ENCODE results near the gene DCUN1D2.
"Not testable (repeated sequence)": the region's sequence is repeated elsewhere in the genome, so short reads cannot be mapped to it uniquely, and the experiment has no call there.

Gene DCUN1D2

DNA sequence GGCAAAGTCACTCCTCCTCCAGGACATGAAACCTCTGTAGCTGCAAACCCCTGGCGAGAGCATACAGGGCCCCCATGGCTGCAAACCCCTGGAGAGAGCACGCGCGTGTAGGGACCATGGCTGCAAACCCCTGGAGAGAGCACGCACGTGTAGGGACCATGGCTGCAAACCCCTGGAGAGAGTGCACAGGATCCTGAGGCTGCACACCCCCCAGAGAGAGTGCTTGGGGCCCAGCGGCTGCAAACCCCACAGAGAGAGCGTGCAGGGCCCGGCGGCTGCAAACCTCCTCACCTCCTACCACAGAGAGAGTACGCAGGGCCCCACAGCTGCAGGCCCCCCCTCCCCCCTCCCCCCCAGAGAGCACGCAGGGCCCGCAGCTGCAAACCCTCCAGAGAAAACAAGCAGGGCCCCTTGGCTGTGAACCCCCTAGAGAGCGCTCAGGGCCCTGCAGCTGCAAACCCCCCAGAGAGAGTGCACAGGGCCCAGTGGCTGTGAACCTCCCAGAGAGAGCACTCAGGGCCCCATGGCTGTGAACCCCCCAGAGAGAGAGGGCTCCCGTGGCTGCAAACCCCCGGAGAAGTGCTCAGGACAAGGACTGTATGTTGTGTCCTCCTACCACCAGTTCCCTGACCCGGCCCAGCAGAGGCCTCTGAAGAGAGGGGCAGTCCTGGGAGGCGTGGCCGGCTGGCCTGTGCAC lies 44.6 kb downstream of the DCUN1D2 start:
- DNase-seq (ENCODE audit: low read depth, low spot score): no peak

DNA sequence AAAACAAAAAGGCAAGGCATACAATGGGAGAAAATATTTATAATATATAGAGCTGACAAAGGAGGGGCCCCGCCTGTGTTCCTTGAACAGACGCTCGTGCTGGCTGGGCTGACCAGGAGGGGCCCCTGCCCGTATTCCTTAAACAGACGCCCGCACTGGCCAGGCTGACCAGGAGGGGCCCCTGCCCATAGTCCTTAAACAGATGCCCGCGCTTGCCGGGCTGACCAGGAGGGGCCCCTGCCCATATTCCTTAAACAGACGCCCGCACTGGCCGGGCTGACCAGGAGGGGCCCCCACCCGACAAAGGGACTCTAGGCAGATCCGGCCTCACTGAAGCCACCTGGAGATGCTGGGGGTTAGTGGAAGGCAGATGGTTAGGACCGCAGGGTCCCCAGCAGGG lies 46.5 kb downstream of the DCUN1D2 start:
- no peak for DNase-seq (ENCODE audit: low read depth, low spot score)

DNA sequence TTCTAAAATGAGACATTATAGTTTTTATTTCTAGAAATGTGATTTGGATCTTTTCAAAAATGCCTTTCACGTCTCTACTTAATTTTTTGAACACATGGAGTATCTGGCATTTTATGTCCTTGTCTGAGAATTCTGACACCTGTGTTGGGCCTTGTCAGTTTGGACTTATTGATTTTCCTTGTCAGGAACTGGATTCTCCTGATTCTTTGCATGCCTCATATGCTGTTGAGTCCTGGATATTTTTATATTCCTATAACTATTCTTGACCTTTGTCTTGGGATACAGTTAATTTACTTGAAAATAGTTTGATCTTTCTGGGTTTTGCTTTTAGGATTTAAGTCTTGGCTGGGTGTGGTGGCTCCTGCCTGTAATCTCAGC lies 47.5 kb downstream of the DCUN1D2 start:
- DNase-seq (ENCODE audit: low read depth, low spot score): no peak

DNA sequence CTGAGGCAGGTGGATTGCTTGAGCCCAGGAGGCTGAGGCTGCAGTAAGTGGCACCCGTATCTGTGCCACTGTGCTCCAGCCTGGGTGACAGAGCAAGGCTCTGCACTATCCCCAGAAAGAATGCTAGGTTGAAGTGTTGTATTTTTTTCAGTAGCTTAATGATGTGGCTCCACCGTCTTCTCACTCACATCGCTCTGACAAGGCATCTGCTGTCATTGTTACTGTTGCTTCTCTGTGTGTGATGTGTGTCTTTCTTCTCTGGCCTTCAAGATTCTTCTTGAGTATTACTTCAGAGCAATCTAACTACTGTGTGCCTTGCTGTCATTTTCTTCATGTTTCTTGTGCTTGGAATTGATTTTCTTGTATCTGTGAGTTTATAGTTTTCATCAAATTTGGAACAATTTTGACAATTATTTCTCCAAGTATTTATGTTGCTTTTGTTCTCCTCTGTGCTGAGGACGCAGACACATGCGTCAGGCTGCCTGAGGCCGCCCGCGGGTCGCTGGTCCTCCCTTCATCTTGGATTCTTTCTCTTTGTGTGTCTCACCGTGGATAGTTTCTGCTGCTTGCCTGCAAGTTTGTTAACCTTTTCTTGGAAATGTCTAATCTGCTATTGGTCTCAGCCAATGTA lies 48.0 kb downstream of the DCUN1D2 start:
- DNase-seq (ENCODE audit: low read depth, low spot score): no peak

DNA sequence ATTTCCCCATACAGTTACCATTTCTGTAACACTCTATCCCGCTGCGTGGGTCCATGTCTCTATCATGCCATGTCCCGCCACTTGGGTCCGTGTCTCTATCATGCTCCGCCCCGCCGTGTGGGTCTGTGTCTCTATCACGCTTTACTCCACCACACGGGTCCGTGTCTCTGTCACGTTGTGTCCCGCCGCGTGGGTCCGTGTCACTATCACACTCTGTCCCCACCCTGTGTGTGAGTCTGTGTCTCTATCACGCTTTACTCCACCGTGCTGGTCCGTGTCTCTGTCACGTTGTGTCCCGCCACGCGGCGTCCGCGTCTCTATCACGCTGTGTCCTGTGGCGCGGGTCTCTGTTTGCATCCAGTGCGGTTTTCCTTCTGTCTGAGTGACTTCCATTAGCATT lies 48.9 kb downstream of the DCUN1D2 start:
- no peak for DNase-seq (ENCODE audit: low read depth, low spot score)

DNA sequence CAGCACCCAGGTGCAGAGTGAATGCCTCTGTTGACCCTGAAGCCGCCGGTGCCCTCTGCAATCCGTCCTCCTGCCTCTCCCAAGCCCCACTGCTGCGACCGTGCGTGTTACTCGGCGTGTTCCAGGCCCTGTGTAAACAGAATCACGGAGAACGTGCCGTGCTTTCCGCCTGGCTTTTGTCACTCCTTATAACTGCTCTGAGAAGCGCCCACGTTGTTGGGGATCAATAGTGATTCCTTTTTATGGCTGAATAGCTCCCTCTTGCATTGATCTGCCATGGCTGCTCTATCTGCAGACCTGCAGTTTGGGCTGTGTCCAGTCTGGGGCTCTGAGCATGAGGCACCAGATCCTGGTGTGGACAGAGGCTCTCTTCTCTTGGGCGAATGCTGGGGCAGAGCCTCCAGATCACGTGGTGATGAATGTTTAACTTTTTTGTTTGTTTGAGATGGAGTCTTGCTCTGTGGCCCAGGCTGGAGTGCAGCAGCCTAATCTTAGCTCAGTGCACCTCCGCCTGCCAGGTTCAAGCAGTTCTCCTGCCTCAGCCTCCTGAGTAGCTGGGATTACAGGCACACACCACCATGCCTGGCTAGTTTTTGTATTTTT lies 53.0 kb downstream of the DCUN1D2 start:
- DNase-seq (ENCODE audit: low read depth, low spot score): no peak

DNA sequence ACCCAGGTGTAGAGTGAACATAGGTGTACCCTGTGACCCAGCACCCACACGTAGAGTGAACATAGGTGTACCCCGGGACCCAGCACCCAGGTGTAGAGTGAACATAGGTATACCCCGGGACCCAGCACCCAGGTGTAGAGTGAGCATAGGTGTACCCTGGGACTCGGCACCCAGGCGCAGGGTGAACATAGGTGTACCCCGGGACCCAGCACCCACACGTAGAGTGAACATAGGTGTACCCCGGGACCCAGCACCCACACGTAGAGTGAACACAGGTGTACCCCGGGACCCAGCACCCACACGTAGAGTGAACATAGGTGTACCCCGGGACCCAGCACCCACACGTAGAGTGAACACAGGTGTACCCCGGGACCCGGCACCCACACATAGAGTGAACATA lies 53.6 kb downstream of the DCUN1D2 start:
- DNase-seq (ENCODE audit: low read depth, low spot score): not testable (repeated sequence)

DNA sequence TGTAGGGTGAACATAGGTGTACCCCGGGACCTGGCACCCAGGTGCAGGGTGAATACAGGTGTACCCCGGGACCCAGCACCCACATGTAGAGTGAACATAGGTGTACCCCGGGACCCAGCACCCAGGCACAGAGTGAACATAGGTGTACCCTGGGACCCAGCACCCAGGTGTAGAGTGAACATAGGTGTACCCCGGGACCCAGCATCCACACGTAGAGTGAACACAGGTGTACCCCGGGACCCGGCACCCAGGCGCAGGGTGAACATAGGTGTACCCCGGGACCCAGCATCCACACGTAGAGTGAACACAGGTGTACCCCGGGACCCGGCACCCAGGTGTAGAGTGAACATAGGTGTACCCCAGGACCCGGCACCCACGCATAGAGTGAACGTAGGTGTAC lies 54.6 kb downstream of the DCUN1D2 start:
- DNase-seq (ENCODE audit: low read depth, low spot score): not testable (repeated sequence)

DNA sequence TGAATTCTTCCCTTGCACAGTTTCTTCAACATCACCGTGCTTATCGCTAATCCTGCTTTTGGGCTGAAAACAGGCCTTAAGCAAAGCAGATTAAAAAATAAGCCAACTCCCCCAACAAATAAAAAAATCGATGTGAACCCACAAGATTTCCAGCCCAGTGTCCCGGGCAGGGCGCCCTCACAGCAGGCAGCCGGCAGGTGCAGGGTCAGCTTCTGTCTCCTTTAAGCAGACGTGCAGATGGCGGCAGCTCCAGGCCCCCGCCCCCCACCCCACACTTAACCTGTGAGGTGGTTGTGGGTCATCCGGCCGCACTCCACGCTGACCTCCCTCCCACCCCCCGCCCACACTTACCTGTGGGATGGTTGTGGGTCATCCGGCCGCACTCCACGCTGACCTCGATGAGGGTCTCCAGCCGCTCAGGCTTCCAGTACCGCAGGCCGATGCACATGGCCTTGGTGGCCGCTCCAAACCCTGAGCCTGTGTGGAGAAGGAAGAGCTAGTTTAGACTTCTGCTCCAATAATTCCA lies 57.1 kb downstream of the DCUN1D2 start:
- no peak for DNase-seq (ENCODE audit: low read depth, low spot score)

DNA sequence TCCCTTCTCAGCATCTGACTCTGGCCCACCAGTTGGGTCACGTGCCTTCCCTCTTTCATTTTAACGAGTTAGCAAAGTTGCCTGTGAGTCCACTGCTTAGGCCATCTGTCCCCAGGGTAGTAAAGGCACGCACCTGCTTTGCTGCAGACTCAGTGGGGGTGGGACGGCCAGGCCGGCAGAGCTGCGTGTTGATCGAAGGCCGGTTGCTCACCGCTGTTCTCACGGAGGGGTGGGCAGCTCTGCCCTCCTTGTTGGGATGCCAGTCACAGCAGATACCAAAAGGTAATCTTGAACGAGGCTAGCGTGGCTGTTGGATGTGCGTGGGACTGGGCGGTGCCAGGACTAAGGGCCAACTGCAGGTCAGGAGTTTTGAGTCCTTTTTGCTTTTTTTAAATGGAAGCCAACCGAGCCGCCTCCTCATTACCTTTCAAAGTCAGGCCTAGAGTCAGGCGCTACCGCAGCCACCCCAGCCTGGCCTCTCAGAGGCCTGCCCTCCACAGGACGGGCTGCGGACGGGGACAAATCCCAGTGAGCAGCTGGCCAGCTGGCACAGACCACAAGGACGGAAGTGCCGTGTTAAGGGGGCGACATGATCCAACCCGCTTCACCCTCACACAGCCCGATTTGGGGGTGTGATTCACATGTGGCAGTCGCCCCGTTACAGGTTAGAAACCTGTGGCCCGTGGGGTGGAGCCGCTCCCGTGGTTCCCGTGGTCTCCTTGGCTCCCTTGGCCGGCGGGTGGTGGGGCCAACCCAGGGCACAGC lies 57.8 kb downstream of the DCUN1D2 start:
- DNase-seq (ENCODE audit: low read depth, low spot score): no peak

DNA sequence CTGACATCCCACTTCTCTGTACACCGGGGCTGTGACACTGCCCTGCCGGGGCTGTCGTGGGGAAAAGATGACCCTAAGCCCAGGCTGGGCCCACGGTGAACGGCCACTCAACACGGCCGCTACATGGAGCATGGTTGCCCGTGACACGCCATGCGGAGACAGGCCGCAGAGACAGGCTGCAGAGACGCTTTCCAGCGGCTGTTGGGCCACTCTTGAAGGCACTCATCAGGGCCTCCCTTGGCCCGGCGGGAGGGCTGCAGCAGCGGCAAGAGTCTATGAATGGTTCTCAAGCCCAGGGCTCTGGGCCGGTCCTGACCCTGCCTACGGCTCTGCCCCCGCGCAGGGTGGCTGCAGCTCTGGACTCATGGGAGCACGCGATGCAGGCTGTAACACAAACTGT lies 59.3 kb downstream of the DCUN1D2 start:
- DNase-seq (ENCODE audit: low read depth, low spot score): no peak

DNA sequence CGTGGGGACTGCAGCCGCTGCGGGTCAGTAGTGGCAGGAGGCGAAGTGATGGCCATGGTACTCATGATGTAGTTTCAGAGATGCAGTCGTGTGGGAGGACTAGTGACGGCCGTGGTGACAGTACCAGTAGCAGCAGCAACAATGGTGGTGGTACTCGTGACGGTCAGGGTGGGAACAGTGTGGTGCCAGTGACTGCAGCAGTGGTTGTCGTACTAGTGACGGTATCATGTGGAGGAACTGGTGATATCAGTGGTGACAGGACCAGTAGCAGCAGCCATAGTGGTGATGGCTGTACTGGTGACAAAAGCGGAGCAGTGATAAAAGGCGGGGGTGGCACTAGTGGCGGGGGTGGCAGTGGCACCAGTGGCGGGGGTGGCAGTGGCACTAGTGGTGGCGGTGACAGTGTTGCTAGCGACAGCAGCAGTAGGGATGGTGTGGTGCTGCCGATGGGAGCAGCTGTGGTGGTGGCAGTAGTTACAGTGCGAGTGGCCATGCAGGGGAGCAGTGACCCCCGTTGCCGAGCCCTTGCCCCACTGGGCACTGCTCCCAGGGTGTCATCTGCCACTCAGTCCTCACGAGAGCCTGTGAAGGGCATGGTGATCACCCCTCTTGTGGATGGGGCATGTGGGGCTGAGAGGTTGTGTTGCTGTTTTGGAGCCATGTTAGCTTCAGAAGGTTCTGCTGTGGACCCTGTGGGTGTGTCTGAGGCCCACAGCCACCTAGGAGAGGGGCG lies 60.0 kb downstream of the DCUN1D2 start:
- no peak for DNase-seq (ENCODE audit: low read depth, low spot score)

DNA sequence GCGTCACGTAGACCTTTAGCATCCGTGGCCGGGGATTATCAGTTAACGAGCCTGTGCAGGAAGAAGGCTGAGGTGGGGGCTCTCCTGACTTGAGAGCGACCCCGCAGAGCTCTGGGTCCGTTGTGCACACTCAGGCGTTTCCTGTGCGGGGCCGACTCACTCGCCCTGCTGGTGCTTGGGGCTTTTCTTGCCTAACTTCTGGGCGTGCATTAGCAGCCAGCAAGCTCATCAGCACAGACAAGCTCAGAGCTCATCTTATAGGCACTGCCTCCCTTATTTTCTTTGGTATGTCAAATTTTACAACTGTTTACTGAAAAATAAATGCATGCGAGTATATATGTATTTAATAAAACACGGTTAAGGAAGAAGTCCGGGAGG lies 60.9 kb downstream of the DCUN1D2 start:
- no peak for DNase-seq (ENCODE audit: low read depth, low spot score)

DNA sequence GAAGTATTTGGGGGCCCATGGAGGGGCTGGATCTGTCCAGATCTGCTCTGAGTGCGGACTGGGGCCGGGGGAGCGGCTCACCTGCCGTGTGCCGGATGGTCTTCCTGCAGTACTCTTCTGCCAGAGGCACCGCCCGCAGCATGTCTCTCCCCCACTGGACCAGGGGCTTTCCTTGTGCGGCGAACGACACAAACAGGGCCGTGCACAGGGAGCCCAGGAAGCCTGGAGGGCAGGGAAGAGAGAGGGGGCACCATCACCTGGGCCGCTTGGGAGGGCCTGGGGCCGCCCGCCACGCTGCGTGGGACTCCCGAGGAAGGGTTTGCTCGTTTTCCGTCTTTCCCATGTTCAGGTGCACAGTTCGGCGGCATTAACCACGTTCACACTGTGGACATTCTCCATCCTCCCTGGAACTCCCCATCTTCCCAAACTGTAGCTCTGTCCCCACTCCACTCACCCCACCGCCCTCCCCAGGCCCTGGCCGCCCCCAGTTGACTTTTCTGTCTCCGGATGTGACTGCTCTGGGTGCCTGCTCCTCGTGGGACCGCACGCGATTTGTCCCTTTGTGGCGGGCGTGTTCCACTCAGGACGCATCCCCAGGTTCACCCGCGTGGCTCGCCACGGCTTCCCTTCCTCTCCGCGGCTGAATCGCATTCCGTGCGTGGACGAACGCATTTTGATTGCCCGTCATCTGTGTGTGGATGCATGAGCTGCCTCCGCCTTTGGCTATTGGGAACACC lies 61.5 kb downstream of the DCUN1D2 start:
- no peak for DNase-seq (ENCODE audit: low read depth, low spot score)

DNA sequence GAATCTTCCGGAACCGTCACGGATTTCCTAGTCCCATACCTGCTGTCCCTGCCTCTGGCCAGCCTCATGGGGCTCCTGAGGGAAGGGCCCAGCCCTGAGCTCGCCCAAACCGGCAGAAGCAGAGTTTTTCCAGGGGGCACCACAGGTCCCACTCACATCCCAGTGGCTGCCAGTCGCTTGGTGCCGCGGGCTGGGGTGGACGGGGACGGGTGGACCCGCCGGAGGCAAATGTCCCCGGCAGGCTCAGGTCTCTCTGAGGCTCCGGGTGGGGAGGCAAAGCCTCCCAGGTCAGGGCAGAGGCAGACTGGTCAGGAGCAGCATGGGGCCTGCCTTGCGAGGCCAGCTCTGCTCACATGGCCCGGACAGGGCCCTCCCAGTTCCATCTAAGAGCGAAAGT lies 62.0 kb downstream of the DCUN1D2 start:
- no peak for DNase-seq (ENCODE audit: low read depth, low spot score)

DNA sequence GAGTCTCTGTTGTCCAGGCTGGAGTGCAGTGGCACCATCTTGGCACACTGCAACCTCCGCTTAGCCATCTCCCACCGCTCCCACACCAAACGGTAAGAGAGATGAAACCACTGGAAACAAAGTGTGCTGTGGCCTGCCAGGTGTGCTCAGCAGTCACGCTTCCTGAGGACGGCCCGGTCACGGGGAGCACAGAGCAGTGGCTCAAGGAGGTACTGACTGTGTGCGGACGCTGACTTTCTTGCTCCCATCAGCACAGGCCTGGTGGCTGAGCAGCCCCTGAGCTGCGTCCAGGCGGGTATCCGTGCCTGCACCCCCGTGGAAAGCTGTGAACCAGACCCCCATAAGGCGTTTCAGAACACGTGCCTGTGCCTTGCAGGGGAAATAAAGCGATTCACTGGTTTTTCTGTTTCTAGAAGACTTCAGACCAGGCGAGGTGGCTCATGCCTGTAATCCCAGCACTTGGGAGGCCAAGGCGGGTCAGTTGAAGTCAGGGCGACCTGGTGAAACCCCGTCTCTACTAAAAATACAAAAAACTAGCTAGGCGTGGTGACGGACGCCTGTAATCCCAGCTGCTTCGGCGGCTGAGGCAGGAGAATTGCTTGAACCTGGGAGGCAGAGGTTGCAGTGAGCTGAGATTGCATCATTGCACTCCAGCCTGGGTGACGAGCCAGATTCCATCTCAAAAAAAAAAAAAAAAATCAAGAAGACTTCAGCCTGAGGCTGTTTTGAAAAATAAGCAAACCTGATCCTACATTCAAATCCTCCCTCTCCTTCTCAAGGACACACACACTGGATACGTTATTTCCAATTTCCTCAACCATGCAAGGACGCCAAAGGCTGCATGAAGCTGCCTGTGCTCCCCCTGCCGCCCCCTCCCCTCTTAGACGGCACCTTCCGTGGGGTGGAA lies 62.7 kb downstream of the DCUN1D2 start:
- DNase-seq (ENCODE audit: low read depth, low spot score): no peak

DNA sequence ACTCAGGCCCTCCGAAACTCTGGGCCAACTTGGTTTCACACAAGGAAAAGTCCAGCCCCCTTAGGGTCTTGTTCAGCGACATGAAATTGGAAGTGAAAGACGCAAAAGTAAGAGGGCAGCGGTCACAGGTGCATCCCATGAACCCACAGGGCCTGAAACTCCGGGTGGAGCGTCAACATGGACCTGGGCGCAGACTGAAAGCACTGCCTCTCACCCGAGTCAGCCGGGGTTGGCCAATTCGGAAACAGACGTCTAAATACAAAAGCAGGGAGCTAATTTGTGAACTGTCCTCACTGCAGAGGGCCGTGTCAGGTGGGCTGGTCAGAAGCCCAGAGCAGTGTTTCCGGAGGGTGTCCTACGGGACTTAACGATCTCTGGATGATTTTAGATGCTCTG lies 63.9 kb downstream of the DCUN1D2 start:
- DNase-seq (ENCODE audit: low read depth, low spot score): no peak

DNA sequence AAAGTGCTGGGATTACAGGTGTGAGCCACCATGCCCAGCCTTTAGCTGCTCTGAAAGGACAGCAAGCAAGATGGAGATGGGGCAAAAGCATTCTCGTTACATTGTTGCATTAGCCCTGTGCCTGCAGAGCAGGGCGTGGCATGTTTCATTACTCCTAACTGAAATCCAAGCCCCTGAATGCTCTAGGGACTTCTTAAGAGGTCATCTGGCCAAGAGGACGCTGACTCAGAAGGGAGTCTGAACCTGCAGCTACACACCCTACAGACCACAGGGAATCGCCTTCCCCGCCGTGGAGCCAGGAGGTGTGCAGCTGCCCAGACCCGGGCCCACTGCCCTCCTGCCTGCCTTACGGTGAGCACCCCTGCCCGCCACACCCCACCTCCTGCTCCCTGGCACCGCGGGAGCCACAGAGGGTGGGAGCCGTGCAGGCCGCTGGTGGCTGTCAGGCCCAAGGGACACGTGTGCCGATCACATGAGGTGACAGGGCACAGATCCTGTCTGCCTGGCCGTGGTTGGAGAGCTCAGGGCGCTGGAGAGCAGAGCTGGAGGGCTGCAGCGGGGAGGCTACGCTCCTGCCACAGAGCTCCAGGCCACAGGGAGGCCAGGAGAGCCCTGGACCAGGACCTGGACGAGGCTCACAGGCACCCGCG lies 64.4 kb downstream of the DCUN1D2 start:
- DNase-seq (ENCODE audit: low read depth, low spot score): no peak

DNA sequence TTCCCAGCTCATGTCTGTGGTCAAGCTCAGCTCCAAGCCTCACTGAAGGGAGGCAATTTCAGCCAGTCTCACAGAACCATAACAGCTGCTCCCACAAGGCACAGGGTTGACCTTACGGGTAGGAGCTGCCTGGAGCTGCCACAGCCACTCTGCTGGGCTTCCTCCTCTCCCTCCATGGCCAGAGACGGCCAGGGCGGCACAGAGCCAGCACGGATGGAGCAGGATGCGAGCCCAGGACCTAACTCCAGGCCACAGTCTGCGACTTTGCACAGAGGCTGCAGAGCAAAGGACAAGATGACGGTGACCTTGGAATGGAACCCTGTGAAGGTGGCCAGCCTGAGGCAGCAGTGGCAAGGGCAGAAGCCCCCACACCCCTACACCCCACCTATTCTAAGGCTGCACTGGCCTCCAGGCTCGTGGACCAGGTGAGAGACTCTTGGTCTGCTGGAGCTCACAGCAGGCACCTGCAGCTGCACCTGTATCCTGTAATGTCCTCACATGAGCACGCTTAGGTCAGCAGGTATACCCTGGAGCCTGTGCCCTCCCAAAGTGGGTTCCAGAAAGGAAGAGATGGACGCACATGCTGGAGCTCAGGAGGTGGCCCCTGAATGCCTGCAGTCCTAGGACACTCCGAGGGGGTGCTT lies 66.9 kb downstream of the DCUN1D2 start:
- no peak for DNase-seq (ENCODE audit: low read depth, low spot score)

Measured in smooth muscle cell of the brain vasculature (primary cell).